Hepatocyte (in vitro differentiated cells): ENCODE data around the gene UBE2QL1. TPM values are rescaled to one million over a fixed set of nuclear protein-coding genes. Genes with fewer than 3 reads are reported as not detected.

Source experiments
- DNase-seq: peaks from one replicate; pipeline ENCODE4 v3.0.0-alpha.2; 2016; ENCODE audit warnings: low spot score
- H2AFZ ChIP-seq: fragments of 200-600 bp; sonication (generic); 2 replicates; pipeline ENCODE4 v1.6.0; 2016; ENCODE audit warnings: antibody characterized with exemption, mild to moderate bottlenecking
- H3K27ac ChIP-seq: fragments of 200-600 bp; sonication (generic); 2 replicates; pipeline ENCODE4 v1.5.1; 2016; ENCODE audit warnings: mild to moderate bottlenecking
- H3K27me3 ChIP-seq: fragments of 200-600 bp; sonication (generic); 2 replicates; pipeline ENCODE4 v1.6.1; 2016
- H3K36me3 ChIP-seq: fragments of 200-600 bp; sonication (generic); replicated peaks from 2 replicates; pipeline ENCODE4 v1.5.1; 2016; ENCODE audit warnings: low read depth; ENCODE audit not compliant: insufficient read depth
- H3K4me1 ChIP-seq: fragments of 200-600 bp; sonication (generic); 2 replicates; pipeline ENCODE4 v1.5.1; 2016; ENCODE audit warnings: mild to moderate bottlenecking, moderate library complexity; ENCODE audit not compliant: insufficient read depth
- H3K4me2 ChIP-seq: fragments of 200-600 bp; sonication (generic); 2 replicates; pipeline ENCODE4 v1.6.0; 2016
- H3K4me3 ChIP-seq: fragments of 200-600 bp; sonication (generic); 2 replicates; pipeline ENCODE4 v1.5.1; 2016; ENCODE audit warnings: mild to moderate bottlenecking
- H3K79me2 ChIP-seq: fragments of 200-600 bp; sonication (generic); 2 replicates; pipeline ENCODE4 v1.6.0; 2017; ENCODE audit warnings: mild to moderate bottlenecking
- H3K9me2 ChIP-seq: fragments of 200-600 bp; sonication (generic); replicated peaks from 2 replicates; pipeline ENCODE4 v1.6.0; 2017; ENCODE audit warnings: mild to moderate bottlenecking; ENCODE audit not compliant: insufficient read depth
- H3K9me3 ChIP-seq: fragments of 200-600 bp; sonication (generic); 2 replicates; pipeline ENCODE4 v1.5.1; 2016; ENCODE audit warnings: low read depth, mild to moderate bottlenecking
- H4K20me1 ChIP-seq: fragments of 200-600 bp; sonication (generic); 2 replicates; pipeline ENCODE4 v1.6.0; 2016; ENCODE audit warnings: mild to moderate bottlenecking; ENCODE audit not compliant: insufficient read depth, poor library complexity, severe bottlenecking
- CTCF ChIP-seq: fragments of 200-600 bp; sonication (generic); IDR thresholded peaks from 2 replicates; pipeline ENCODE4 v1.5.1; 2016; ENCODE audit warnings: antibody characterized with exemption, mild to moderate bottlenecking; ENCODE audit not compliant: poor library complexity
- EZH2 ChIP-seq: fragments of 200-600 bp; sonication (generic); IDR thresholded peaks from 2 replicates; pipeline ENCODE4 v1.6.1; 2016; ENCODE audit warnings: antibody characterized with exemption, mild to moderate bottlenecking, borderline replicate concordance
- EZH2phosphoT487 ChIP-seq: fragments of 200-600 bp; sonication (generic); IDR thresholded peaks from one replicate; pipeline ENCODE4 v1.6.1; 2018; ENCODE audit warnings: antibody characterized with exemption, mild to moderate bottlenecking, low read depth, moderate library complexity; ENCODE audit not compliant: unreplicated experiment, severe bottlenecking
- whole genome bisulfite sequencing: methylation state at CpG from one replicate; pipeline ENCODE4 v1.1.6; 2016; ENCODE audit warnings: low lambda C conversion rate; ENCODE audit errors: missing lambda C conversion rate; 5-methylcytosine and 5-hydroxymethylcytosine counted together
- polyA plus RNA-seq: library from polyadenylated mRNA; unstranded; fragments of >200 nt; fragmentation: Nextera tagmentation; extraction: Ambion mirVana; gene quantifications from 2 replicates; pipeline ENCODE4 v1.2.1, GENCODE V29; 2016
- total RNA-seq: library from RNA; depleted of rRNA; stranded (reverse); fragments of >200 nt; gene quantifications from 2 replicates; pipeline ENCODE4 v1.2.3, GENCODE V29; 2014

UBE2QL1 gene
- total and polyA plus RNA-seq, 2 experiments from 2014 or later: 0.17 TPM; not detected in 1

- H4K20me1 ChIP-seq: no peaks in the 10 kb centered on the region
- no peaks in the 10 kb centered on the region for H3K4me1 ChIP-seq
- no peaks in the 10 kb centered on the region for H3K9me2 ChIP-seq
- no peak for TF ChIP-seq EZH2
- no peak for TF ChIP-seq CTCF
- TF ChIP-seq EZH2phosphoT487: no peak
- peaks cover 2% of the 10 kb centered on the region for H3K27me3 ChIP-seq
- WGBS: 91% methylated on average over 9 of the region's 9 CpGs
- no peaks in the 10 kb centered on the region for H3K79me2 ChIP-seq
- H3K4me2 ChIP-seq: no peak overlapping the region
- no peak overlapping the region for H3K4me3 ChIP-seq
- H3K36me3 ChIP-seq: no peaks in the 10 kb centered on the region
- DNase-seq: no peak
- H2AFZ ChIP-seq: no peak overlapping the region
- H3K9me3 ChIP-seq: no peaks in the 10 kb centered on the region
- no peak overlapping the region for H3K27ac ChIP-seq
Measured at GRCh38 chr5:6410421-6410820, 38.2 kb upstream of the UBE2QL1 start.

- TF ChIP-seq EZH2phosphoT487 (no peak), CTCF (no peak), EZH2 (no peak)
- WGBS: 93% methylated on average over 15 of the region's 15 CpGs
Measured at GRCh38 chr5:6411141-6411540, 37.5 kb upstream of the UBE2QL1 start.

GRCh38 chr5:6412811-6413210 is 35.8 kb upstream of the UBE2QL1 start:
- Histone ChIP-seq H2AFZ (no peak overlapping the region), H3K9me3 (no peaks in the 10 kb centered on the region), H3K27ac (no peak overlapping the region), H3K79me2 (no peaks in the 10 kb centered on the region), H3K27me3 (peaks cover 2% of the 10 kb centered on the region), H4K20me1 (no peaks in the 10 kb centered on the region), H3K4me3 (no peak overlapping the region), H3K9me2 (no peaks in the 10 kb centered on the region), H3K4me1 (no peaks in the 10 kb centered on the region), H3K4me2 (no peak overlapping the region), H3K36me3 (no peaks in the 10 kb centered on the region)
- TF ChIP-seq EZH2phosphoT487 (no peak), EZH2 (no peak), CTCF (no peak)
- 60% methylated on average over 4 of the region's 4 CpGs for WGBS
- no peak for DNase-seq

More at GRCh38 chr5:6411141-6411540, 37.5 kb upstream of the UBE2QL1 start:
- no peak overlapping the region for H3K4me3 ChIP-seq
- no peaks in the 10 kb centered on the region for H3K9me2 ChIP-seq
- H4K20me1 ChIP-seq: no peaks in the 10 kb centered on the region
- DNase-seq: no peak
- H3K4me2 ChIP-seq: no peak overlapping the region
- H3K4me1 ChIP-seq: no peaks in the 10 kb centered on the region
- peaks cover 2% of the 10 kb centered on the region for H3K27me3 ChIP-seq
- H3K36me3 ChIP-seq: no peaks in the 10 kb centered on the region
- H3K9me3 ChIP-seq: no peaks in the 10 kb centered on the region
- no peaks in the 10 kb centered on the region for H3K79me2 ChIP-seq
- H2AFZ ChIP-seq: no peak overlapping the region
- no peak overlapping the region for H3K27ac ChIP-seq

- Histone ChIP-seq H3K4me3 (no peak overlapping the region), H3K4me1 (no peaks in the 10 kb centered on the region), H2AFZ (no peak overlapping the region), H3K4me2 (no peak overlapping the region), H3K9me3 (no peaks in the 10 kb centered on the region), H3K36me3 (no peaks in the 10 kb centered on the region), H3K79me2 (no peaks in the 10 kb centered on the region), H3K27ac (no peak overlapping the region), H4K20me1 (no peaks in the 10 kb centered on the region), H3K27me3 (no peaks in the 10 kb centered on the region), H3K9me2 (no peaks in the 10 kb centered on the region)
- DNase-seq: no peak
- WGBS: 95% methylated on average over 10 of the region's 10 CpGs
- TF ChIP-seq EZH2phosphoT487 (no peak), CTCF (no peak)
Measured at GRCh38 chr5:6417657-6418056, 31.0 kb upstream of the UBE2QL1 start.
